SH-SY5Y (cell line): ENCODE data around the gene HPSE.

Experiments used
- GATA2 ChIP-seq: IDR thresholded peaks from 2 replicates; pipeline ENCODE4 v1.6.1; 2011; ENCODE audit warnings: mild to moderate bottlenecking, low read depth, low read length
- GATA3 ChIP-seq: IDR thresholded peaks from 2 replicates; pipeline ENCODE4 v1.6.1; 2011; ENCODE audit warnings: low read depth, mild to moderate bottlenecking, low read length, moderate library complexity

DNA sequence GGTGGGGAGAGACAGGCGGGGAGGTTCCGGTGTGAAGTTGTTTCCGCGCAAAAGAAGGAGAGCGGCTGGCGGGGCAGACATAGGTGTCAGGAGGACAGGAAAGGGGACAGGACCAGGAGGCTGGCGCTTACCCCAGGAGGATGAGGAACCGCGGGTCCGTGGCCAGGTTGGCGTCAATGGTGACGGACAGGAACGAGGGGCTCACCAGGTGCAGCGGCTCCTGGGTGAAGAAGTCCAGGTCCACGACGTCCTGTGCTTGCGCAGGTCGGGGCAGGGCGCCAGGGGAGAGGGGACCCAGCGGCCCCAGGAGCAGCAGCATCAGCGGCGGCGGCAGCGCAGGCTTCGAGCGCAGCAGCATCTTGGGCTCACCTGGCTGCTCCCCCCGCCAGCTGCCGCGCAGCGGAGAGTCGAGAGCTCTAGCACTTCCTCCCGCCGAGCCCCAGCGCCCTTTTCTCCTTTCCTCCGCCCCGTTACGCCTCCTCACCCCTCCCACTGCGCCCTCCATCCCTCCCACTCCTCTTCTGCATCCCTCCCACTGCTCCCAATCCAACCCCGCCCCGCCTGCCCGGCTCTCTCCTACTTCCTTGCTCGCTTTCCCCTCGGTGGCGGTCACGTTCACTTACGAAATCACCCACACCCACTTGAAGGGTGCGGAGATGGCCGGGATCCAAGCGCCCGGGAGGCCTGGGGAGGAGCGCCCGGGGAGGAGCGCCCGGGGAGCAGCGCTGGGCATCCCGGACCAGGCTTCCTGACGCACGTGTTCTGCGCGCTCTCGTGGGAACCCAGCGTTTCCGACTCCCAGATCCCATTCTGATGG, at the start of gene HPSE:
- TF ChIP-seq GATA3 (no peak), GATA2 (no peak)
